Purkinje cell (primary cell): ENCODE measurements around the gene CORIN. TPM values are rescaled to one million over a fixed set of nuclear protein-coding genes. Genes with fewer than 3 reads are reported as not detected.

Source experiments
- polyA plus RNA-seq: library from polyadenylated mRNA; unstranded; fragments of >200 nt; fragmentation: Nextera tagmentation; gene quantifications from 2 replicates; pipeline ENCODE4 v1.2.1, GENCODE V29; 2014

Gene CORIN
- 1.2 and 1.7 TPM in 2 replicates for polyA plus RNA-seq

GRCh38 chr4:47837908-47838294 lies at the start of gene CORIN:
Gene CORIN (minus strand): TSS chr4:47838067. CDS start chr4:47837949, 118 bp downstream.

Other genes starting within 250 kb of the CORIN start
- gene NFXL1, start 76.5 kb upstream of the CORIN start, polyA plus RNA-seq = 4.6 and 8.6 TPM in 2 replicates
- 0.46 TPM in 1 of 2 replicates, not detected in the other for gene CNGA1, start 178.6 kb upstream of the CORIN start, polyA plus RNA-seq
- 0.50 and 0.80 TPM in 2 replicates for gene NIPAL1, start 178.7 kb upstream of the CORIN start, polyA plus RNA-seq